ENCODE measurements around the gene ANKRA2. TPM values are rescaled to one million over a fixed set of nuclear protein-coding genes. Genes with fewer than 3 reads are reported as not detected.

ANKRA2 gene
- total and polyA plus RNA-seq, 2 of the 8 experiments (the other 6 are each of a cell fraction or from before 2014, with no cell fraction given): 7.0 to 12.6 TPM

DNA sequence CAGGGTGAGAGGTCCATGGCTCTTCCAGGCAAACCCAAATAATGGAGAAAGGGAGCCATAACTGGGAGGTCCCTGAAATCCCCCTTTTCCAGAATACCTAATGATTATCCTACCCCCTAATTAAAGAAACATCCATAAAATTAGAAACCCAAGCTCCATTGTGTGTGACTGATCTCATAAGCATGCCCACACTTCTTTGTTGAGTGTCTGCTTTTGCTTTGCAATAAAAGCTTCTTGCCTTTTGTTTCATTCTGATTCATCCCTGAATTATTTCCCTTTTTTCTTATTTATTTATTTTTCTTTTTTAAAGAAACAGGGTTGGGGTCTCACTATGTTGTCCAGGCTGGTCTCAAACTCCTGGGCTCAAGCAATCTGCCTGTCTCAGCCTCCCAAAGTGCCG, 34.1 kb downstream of the ANKRA2 start:
- CTCF ChIA-PET (ENCODE audit: partially characterized antibody): interaction anchor here (1.0 to 2.0 kb wide), 2 partner anchors 11 to 14 kb away, joined by 4 to 10 read pairs; no protein-coding TSS in a partner anchor
- Histone ChIP-seq H2BK15ac (ENCODE audit: low read length) (no peak overlapping the region), H3K23me2 (ENCODE audit: low read depth, low read length) (no peaks in the 10 kb centered on the region; the same call in 1 of the 2 replicates), H4K8ac (ENCODE audit: extremely low read depth, insufficient read depth, low read length) (no peak overlapping the region), H2AK5ac (ENCODE audit: low read depth, low read length) (no peak overlapping the region), H2BK5ac (ENCODE audit: low read depth, low read length) (no peak overlapping the region), H3K14ac (ENCODE audit: insufficient read length) (no peak overlapping the region), H3K27me3 (replicated peaks in 1 of 4; ENCODE audit: control insufficient read depth in 3 of 4, extremely low read depth in 1 of 4, insufficient read depth in 3 of 4, low read length in 3 of 4) (no peaks in the 10 kb centered on the region), H3K4me1 (replicated peaks in 1 of 4; ENCODE audit: control insufficient read depth in 3 of 4, insufficient read depth in 4 of 4, low read length in 3 of 4) (0 out of 7 replicates have a peak, but pooled peaks cover 0 to 4% (median 0%) of the 10 kb centered on the region in 4 experiments), H3K4me3 (ENCODE audit: extremely low read depth in 1 of 4, insufficient read depth in 2 of 4, low read depth in 3 of 4, low read length in 4 of 4) (no peak overlapping the region), H2BK20ac (ENCODE audit: low read length) (no peak overlapping the region), H4K5ac (ENCODE audit: insufficient read length, low read depth, low read length) (no peak overlapping the region), H3K56ac (replicated peaks; ENCODE audit: insufficient read length, low read depth, low read length) (no peak overlapping the region), H2BK120ac (replicated peaks; ENCODE audit: low read depth, low read length) (no peak overlapping the region), H3K79me2 (ENCODE audit: control insufficient read depth in 1 of 2, insufficient read depth in 2 of 2, low read length in 2 of 2) (no peaks in the 10 kb centered on the region), H3K79me1 (ENCODE audit: low read depth, low read length) (no peaks in the 10 kb centered on the region), H3K9me3 (ENCODE audit: insufficient read depth in 2 of 2, low read depth in 1 of 2, low read length in 1 of 2) (peaks cover 4 to 9% of the 10 kb centered on the region in 2 experiments), H3K23ac (ENCODE audit: insufficient read length) (no peak overlapping the region), H3K18ac (ENCODE audit: extremely low read depth, low read length) (no peak overlapping the region), H3K9ac (replicated peaks in 1 of 4; ENCODE audit: extremely low read depth in 1 of 4, low read depth in 3 of 4, low read length in 3 of 4) (no peak overlapping the region), H3K27ac (ENCODE audit: low read depth, low read length) (no peak overlapping the region), H4K20me1 (replicated peaks in 1 of 2; ENCODE audit: control insufficient read depth in 1 of 2, insufficient read depth in 2 of 2, low read length in 2 of 2) (no peaks in the 10 kb centered on the region), H3K36me3 (ENCODE audit: control insufficient read depth in 2 of 4, insufficient read depth in 4 of 4, low read length in 3 of 4) (no peaks in the 10 kb centered on the region), H2AFZ (ENCODE audit: low read length) (no peak overlapping the region), H4K91ac (replicated peaks; ENCODE audit: insufficient read length, low read length) (no peak overlapping the region), H2BK12ac (ENCODE audit: low read depth, low read length) (no peak overlapping the region), H3K4ac (replicated peaks; ENCODE audit: insufficient read length, low read depth, low read length) (no peak overlapping the region), H3K4me2 (ENCODE audit: insufficient read depth in 1 of 2, low read depth in 2 of 2, low read length in 2 of 2) (no peak overlapping the region)
- DNase-seq (ENCODE audit: low read depth in 1 of 2, low spot score in 2 of 2) (no peak), FAIRE-seq (no peak)
- POLR2A ChIA-PET (ENCODE audit: partially characterized antibody): interaction anchor here (1.7 kb wide), 1 partner anchor 16 kb away, joined by 4 read pairs; no protein-coding TSS in a partner anchor
- 85% methylated on average over 1 of the region's 1 CpG; no CpG with 5 or more reads in 1 of the 2 experiments for WGBS, 2 experiments (ENCODE audit: extremely low coverage in 1 of 2, insufficient coverage in 1 of 2, insufficient read length in 1 of 2, insufficient replicate concordance in 2 of 2, low coverage in 1 of 2, low lambda C conversion rate in 2 of 2, missing lambda C conversion rate in 1 of 2)
- no peak for TF ChIP-seq YY1 (IDR thresholded peaks at IDR 0.05; ENCODE audit: low read depth, low read length)
- TF ChIP-seq CHD1 (IDR thresholded peaks at IDR 0.05; ENCODE audit: low read depth, low read length): no peak
- no peak for TF ChIP-seq RBBP5 (IDR thresholded peaks at IDR 0.05; ENCODE audit: borderline replicate concordance, low read depth, low read length)
- no peak for TF ChIP-seq PHF8 (conservative IDR thresholded peaks at IDR 0.05; ENCODE audit: low read depth, low read length)
- no peak for TF ChIP-seq GABPA (IDR thresholded peaks at IDR 0.05; ENCODE audit: borderline replicate concordance, insufficient read depth, low read length)
- TF ChIP-seq SP1 (IDR thresholded peaks at IDR 0.05; ENCODE audit: low read depth, low read length): no peak
- no peak for TF ChIP-seq RFX5 (IDR thresholded peaks at IDR 0.05; ENCODE audit: borderline replicate concordance, low read depth, low read length)
- no peak for TF ChIP-seq SUZ12 (IDR thresholded peaks at IDR 0.05; ENCODE audit: low read length)
- no peak for TF ChIP-seq TAF7 (optimal IDR thresholded peaks at IDR 0.05; ENCODE audit: borderline replicate concordance, low read depth, low read length)

All from H1 (cell line).